GM12878 (cell line): ENCODE data around the gene RAB36. TPM values are rescaled to one million over a fixed set of nuclear protein-coding genes. Genes with fewer than 3 reads are reported as not detected.
A peak's percentile ranks its signal among the peaks of the same experiment; 100 is the strongest.

Source experiments
- CBX3 ChIP-seq: fragments of 200-600 bp; sonication (generic); IDR thresholded peaks from 2 replicates; pipeline ENCODE4 v1.6.1; 2016; ENCODE audit warnings: low read depth, borderline replicate concordance
- CHD1 ChIP-seq: IDR thresholded peaks from 2 replicates; pipeline ENCODE4 v1.6.1; 2012; ENCODE audit warnings: low read depth, low read length, improper control_type of control experiment
- DPF2 ChIP-seq: fragments of 450-650 bp; IDR thresholded peaks from 2 replicates; pipeline ENCODE4 v1.6.1; 2017; ENCODE audit warnings: mild to moderate bottlenecking
- EGR1 ChIP-seq, 2 experiments: IDR thresholded peaks; 1 replicate in 1 of 2; 2 replicates in 1 of 2; pipeline ENCODE4 v1.6.1; 2011 to 2012; ENCODE audit warnings: low read depth in 2 of 2, low read length in 2 of 2, borderline replicate concordance in 1 of 2, mild to moderate bottlenecking in 1 of 2, moderate library complexity in 1 of 2
- EZH2 ChIP-seq: IDR thresholded peaks from 2 replicates; pipeline ENCODE4 v1.6.1; 2012; ENCODE audit warnings: low read depth, mild to moderate bottlenecking, control low read depth, inconsistent platforms, low read length, borderline replicate concordance; ENCODE audit not compliant: control insufficient read depth
- JUNB ChIP-seq: IDR thresholded peaks from 2 replicates; pipeline ENCODE4 v1.6.1; 2016; ENCODE audit warnings: antibody characterized with exemption, mild to moderate bottlenecking
- MEF2B ChIP-seq: fragments of 450-650 bp; IDR thresholded peaks from 2 replicates; pipeline ENCODE4 v1.6.1; 2018; ENCODE audit warnings: mild to moderate bottlenecking, moderate library complexity; ENCODE audit not compliant: partially characterized antibody, poor library complexity, severe bottlenecking
- POU2F2 ChIP-seq: IDR thresholded peaks from 3 replicates; pipeline ENCODE4 v1.6.1; 2011; ENCODE audit warnings: low read depth, mild to moderate bottlenecking, low read length, borderline replicate concordance
- RB1 ChIP-seq: fragments of 450-650 bp; formaldehyde crosslinking; IDR thresholded peaks from 2 replicates; pipeline ENCODE4 v1.6.1; 2017; ENCODE audit warnings: mild to moderate bottlenecking, borderline replicate concordance
- RCOR1 ChIP-seq: conservative IDR thresholded peaks from 2 replicates; pipeline ENCODE4 v1.6.1; 2012; ENCODE audit warnings: low read depth, low read length, improper control_type of control experiment
- RELA ChIP-seq: fragments of 450-650 bp; IDR thresholded peaks from 2 replicates; pipeline ENCODE4 v1.8.0; 2014; ENCODE audit warnings: borderline replicate concordance; ENCODE audit not compliant: partially characterized antibody
- TAF1 ChIP-seq: IDR thresholded peaks from 2 replicates; pipeline ENCODE4 v1.6.1; 2011; ENCODE audit warnings: mild to moderate bottlenecking, low read depth, low read length, borderline replicate concordance
- ZBTB11 ChIP-seq: fragments of 450-650 bp; formaldehyde crosslinking; IDR thresholded peaks from 2 replicates; pipeline ENCODE4 v1.5.0; 2022; ENCODE audit warnings: mild to moderate bottlenecking, missing genetic modification characterization
- ZNF622 ChIP-seq: fragments of 450-650 bp; IDR thresholded peaks from 2 replicates; pipeline ENCODE4 v1.6.1; 2017; ENCODE audit warnings: mild to moderate bottlenecking, inconsistent platforms
- polyA plus RNA-seq, 11 experiments: library from polyadenylated mRNA; depleted of rRNA in 4 of 11; unstranded in 6 of 11; stranded (reverse) in 5 of 11; fragments of >200 nt; fragmentation: Nextera tagmentation in 4 of 11; fragmentation: Illumina TruSeq in 1 of 11; extraction: Ambion mirVana in 4 of 11; extraction: Trizol in 1 of 11; gene quantifications; 1 replicate in 1 of 11; 2 replicates in 10 of 11; pipeline versions ENCODE4 v1.2.1 to v1.2.3, GENCODE V29; 2011 to 2016; ENCODE audit warnings: inconsistent platforms in 2 of 11, missing spikeins in 2 of 11, low read depth in 1 of 11
- total RNA-seq, 4 experiments: library from RNA; depleted of rRNA in 3 of 4; stranded (reverse); fragments of >200 nt in 3 of 4; fragmentation: Illumina TruSeq in 1 of 4; extraction: Trizol in 1 of 4; gene quantifications; 2 replicates each; pipeline versions ENCODE4 v1.2.1 to v1.2.3, GENCODE V29; 2013 to 2021
- TF ChIP-seq, protein P1 (sequence below): fragments of 450-650 bp; IDR thresholded peaks from 2 replicates; pipeline ENCODE4 v1.6.1; 2016; ENCODE audit warnings: mild to moderate bottlenecking
- TF ChIP-seq, protein P2 (sequence below): fragments of 450-650 bp; IDR thresholded peaks from 2 replicates; pipeline ENCODE4 v1.6.1; 2017; ENCODE audit warnings: mild to moderate bottlenecking, moderate library complexity

RAB36 gene
- total and polyA plus RNA-seq, 10 of the 15 experiments (the other 5 are each of a cell fraction or from before 2014, with no cell fraction given): 0.31 to 2.7 (median 1.1) TPM

DNA sequence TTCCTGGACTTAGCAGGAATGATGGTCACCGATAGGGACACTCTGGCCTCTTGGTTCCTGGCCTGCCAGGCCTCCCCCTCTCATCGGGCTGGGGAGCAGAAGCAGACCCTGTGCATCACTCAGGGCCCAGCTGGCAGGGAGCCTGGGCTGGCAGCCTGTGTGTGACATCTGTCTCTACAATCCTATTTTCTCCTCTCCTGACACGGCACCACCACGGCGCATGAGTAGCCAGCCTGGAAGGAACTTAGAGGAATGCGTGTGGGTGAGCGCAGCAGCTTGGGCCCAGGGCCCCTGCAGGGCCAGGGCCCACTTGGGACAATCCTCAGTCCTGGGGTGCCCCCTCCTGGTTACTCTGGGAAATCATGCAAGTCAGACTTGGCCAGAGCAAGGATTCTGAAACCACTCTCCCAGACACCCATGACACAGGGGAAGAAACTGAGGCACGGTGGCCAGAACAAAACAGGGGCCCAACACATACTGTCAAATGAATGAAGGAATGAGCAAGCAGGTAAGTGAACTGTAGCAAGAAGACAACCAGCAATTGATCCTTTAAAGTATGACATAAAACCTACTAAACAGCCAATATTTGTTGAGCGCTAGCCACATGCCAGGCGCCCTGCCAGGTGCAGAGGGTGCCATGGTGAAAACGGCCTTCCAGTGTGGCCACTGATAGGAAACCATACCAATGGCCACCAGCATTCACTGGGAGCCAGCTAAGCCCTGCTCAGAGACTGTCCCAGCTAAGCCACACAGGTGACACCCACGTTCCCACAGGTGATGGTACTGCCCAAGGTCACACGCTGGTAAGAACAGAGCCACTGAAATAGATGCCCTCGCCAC is 16.8 kb upstream of the RAB36 start (continued):
- TF ChIP-seq ZBTB11 (CRISPR knock-in tag) (no peak), EZH2 (no peak), POU2F2 (0 out of 3 replicates have a peak, but pooled peaks have one; percentile 9), RELA (peak; percentile 28), TAF1 (no peak), ZNF622 (no peak), CHD1 (no peak), RCOR1 (no peak), RB1 (0 out of 2 replicates have a peak, but pooled peaks have one; percentile 34), CBX3 (no peak), MEF2B (no peak), EGR1 (IDR thresholded peaks at IDR 0.05; ENCODE audit: borderline replicate concordance in 1 of 2, low read depth in 2 of 2, low read length in 2 of 2) (0 out of 3 replicates have a peak, but pooled peaks of 1 of the 2 experiments have one; percentile 8), DPF2 (no peak), JUNB (no peak)
- TF ChIP-seq, protein P1, sequence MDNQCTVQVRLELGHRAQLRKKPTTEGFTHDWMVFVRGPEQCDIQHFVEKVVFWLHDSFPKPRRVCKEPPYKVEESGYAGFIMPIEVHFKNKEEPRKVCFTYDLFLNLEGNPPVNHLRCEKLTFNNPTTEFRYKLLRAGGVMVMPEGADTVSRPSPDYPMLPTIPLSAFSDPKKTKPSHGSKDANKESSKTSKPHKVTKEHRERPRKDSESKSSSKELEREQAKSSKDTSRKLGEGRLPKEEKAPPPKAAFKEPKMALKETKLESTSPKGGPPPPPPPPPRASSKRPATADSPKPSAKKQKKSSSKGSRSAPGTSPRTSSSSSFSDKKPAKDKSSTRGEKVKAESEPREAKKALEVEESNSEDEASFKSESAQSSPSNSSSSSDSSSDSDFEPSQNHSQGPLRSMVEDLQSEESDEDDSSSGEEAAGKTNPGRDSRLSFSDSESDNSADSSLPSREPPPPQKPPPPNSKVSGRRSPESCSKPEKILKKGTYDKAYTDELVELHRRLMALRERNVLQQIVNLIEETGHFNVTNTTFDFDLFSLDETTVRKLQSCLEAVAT: no peak
- TF ChIP-seq, protein P2, sequence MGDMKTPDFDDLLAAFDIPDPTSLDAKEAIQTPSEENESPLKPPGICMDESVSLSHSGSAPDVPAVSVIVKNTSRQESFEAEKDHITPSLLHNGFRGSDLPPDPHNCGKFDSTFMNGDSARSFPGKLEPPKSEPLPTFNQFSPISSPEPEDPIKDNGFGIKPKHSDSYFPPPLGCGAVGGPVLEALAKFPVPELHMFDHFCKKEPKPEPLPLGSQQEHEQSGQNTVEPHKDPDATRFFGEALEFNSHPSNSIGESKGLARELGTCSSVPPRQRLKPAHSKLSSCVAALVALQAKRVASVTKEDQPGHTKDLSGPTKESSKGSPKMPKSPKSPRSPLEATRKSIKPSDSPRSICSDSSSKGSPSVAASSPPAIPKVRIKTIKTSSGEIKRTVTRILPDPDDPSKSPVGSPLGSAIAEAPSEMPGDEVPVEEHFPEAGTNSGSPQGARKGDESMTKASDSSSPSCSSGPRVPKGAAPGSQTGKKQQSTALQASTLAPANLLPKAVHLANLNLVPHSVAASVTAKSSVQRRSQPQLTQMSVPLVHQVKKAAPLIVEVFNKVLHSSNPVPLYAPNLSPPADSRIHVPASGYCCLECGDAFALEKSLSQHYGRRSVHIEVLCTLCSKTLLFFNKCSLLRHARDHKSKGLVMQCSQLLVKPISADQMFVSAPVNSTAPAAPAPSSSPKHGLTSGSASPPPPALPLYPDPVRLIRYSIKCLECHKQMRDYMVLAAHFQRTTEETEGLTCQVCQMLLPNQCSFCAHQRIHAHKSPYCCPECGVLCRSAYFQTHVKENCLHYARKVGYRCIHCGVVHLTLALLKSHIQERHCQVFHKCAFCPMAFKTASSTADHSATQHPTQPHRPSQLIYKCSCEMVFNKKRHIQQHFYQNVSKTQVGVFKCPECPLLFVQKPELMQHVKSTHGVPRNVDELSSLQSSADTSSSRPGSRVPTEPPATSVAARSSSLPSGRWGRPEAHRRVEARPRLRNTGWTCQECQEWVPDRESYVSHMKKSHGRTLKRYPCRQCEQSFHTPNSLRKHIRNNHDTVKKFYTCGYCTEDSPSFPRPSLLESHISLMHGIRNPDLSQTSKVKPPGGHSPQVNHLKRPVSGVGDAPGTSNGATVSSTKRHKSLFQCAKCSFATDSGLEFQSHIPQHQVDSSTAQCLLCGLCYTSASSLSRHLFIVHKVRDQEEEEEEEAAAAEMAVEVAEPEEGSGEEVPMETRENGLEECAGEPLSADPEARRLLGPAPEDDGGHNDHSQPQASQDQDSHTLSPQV: 0 out of 2 replicates have a peak, but pooled peaks have one; percentile 52
